Muscle of arm (tissue), 12 donors: Measurements from ENCODE around the gene PHRF1. TPM values are rescaled to one million over a fixed set of nuclear protein-coding genes. Genes with fewer than 3 reads are reported as not detected.
"Not testable (repeated sequence)": the region's sequence is repeated elsewhere in the genome, so short reads cannot be mapped to it uniquely, and the experiment has no call there.

ENCODE experiments used
- DNase-seq: peaks from one replicate; pipeline ENCODE4 v3.0.0-alpha.2; 2013
- polyA plus RNA-seq, 12 donors: library from polyadenylated mRNA; unstranded; fragments of 120-200 nt; gene quantifications; one replicate each; pipeline ENCODE4 v1.2.1, GENCODE V29; 2013; ENCODE audit not compliant: insufficient read length in 12 of 12

The PHRF1 gene
- polyA plus RNA-seq, 12 donors: 13.6 to 31.4 (median 14.8) TPM; not detected in 1

GRCh38 chr11:573146-573759, 3.0 kb upstream of the PHRF1 start:
- DNase-seq: no peak

- DNase-seq: not testable (repeated sequence)
Observed at GRCh38 chr11:574031-574570, 2.2 kb upstream of the PHRF1 start.

- DNase-seq: no peak
Observed at GRCh38 chr11:574632-575312, 1.5 kb upstream of the PHRF1 start.

GRCh38 chr11:575313-575995, 816 bp upstream of the PHRF1 start:
- DNase-seq: no peak

- DNase-seq: no peak
Observed at GRCh38 chr11:576811-577610, 741 bp downstream of the PHRF1 start.

- DNase-seq: no peak
Observed at GRCh38 chr11:577611-577894, 1.3 kb downstream of the PHRF1 start.

- no peak for DNase-seq
Observed at GRCh38 chr11:578276-579035, 2.2 kb downstream of the PHRF1 start.

GRCh38 chr11:579830-580601, 3.7 kb downstream of the PHRF1 start:
- DNase-seq: no peak

- DNase-seq: no peak
Observed at GRCh38 chr11:581342-581741, 5.1 kb downstream of the PHRF1 start.

- no peak for DNase-seq
Observed at GRCh38 chr11:581752-582151, 5.5 kb downstream of the PHRF1 start.

- DNase-seq: no peak
Observed at GRCh38 chr11:584287-584686, 8.0 kb downstream of the PHRF1 start.

- DNase-seq: no peak
Observed at GRCh38 chr11:586376-587316, 10.4 kb downstream of the PHRF1 start.

GRCh38 chr11:587546-587945, 11.3 kb downstream of the PHRF1 start:
- DNase-seq: no peak

GRCh38 chr11:587978-588380, 11.7 kb downstream of the PHRF1 start:
- DNase-seq: no peak

- DNase-seq: no peak
Observed at GRCh38 chr11:589798-590197, 13.5 kb downstream of the PHRF1 start.

GRCh38 chr11:590997-591396, 14.7 kb downstream of the PHRF1 start:
- no peak for DNase-seq

- no peak for DNase-seq
Observed at GRCh38 chr11:592501-592900, 16.2 kb downstream of the PHRF1 start.

GRCh38 chr11:592918-593317, 16.6 kb downstream of the PHRF1 start:
- no peak for DNase-seq

- no peak for DNase-seq
Observed at GRCh38 chr11:593347-593746, 17.1 kb downstream of the PHRF1 start.

- DNase-seq: no peak
Observed at GRCh38 chr11:595400-595799, 19.1 kb downstream of the PHRF1 start.
